ENCODE results near the gene OR9A2. TPM values are rescaled to one million over a fixed set of nuclear protein-coding genes. Genes with fewer than 3 reads are reported as not detected.

Gene OR9A2
- total RNA-seq, 1 experiment from 2014 or later = not detected

DNA sequence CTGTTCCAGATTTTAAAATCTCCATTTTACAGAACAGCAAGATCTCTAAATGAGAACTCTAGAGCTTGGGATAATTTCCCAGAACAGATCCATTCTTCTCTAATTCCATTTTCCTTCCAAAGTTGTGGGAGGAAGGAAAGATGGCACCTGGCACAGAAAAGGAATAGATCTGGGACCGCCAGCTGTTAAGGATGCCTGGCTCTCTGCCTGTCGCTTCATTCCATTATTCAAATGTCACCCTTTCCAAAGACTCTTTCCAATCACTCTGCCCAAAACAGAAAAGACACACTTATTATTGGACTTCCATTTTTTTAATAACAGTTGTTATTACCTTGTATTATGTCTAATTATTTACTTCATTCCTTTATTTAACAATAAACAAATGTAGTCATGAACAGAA is 751 bp upstream of the OR9A2 start:
- peaks cover 34% of the 10 kb centered on the region for H3K27me3 Mint-ChIP-seq (ENCODE audit: insufficient read depth, unreplicated experiment)
- no peak for DNase-seq (ENCODE audit: unreplicated experiment)
- intact Hi-C loops (cut with micrococcal nuclease) = no loop called here
- H3K9me3 Mint-ChIP-seq (ENCODE audit: unreplicated experiment) = no peaks in the 10 kb centered on the region
- no peak overlapping the region for H3K27ac Mint-ChIP-seq (ENCODE audit: low read depth, unreplicated experiment)
- TF ChIP-seq CTCF (IDR thresholded peaks at IDR 0.05; ENCODE audit: unreplicated experiment) = no peak
- H3K4me1 Mint-ChIP-seq (ENCODE audit: insufficient read depth, unreplicated experiment) = no peaks in the 10 kb centered on the region
- H3K4me3 Mint-ChIP-seq (ENCODE audit: unreplicated experiment) = no peak overlapping the region
- H3K36me3 Mint-ChIP-seq (ENCODE audit: insufficient read depth, unreplicated experiment) = no peaks in the 10 kb centered on the region
- CTCF ChIA-PET = interaction anchor here (0.6 to 2.2 kb wide), 2 partner anchors 188 to 457 kb away, joined by 3 to 6 read pairs; no protein-coding TSS in a partner anchor
- BruUV-seq (replicated peaks) = no TSS peak
- POLR2A ChIA-PET = interaction anchor here (0.7 to 1.4 kb wide), 3 partner anchors 9 to 26 kb away, joined by 3 read pairs; no protein-coding TSS in a partner anchor

GRCh38 chr7:143025371-143025770 is 1.6 kb downstream of the OR9A2 start:
- peaks cover 34% of the 10 kb centered on the region for H3K27me3 Mint-ChIP-seq (ENCODE audit: insufficient read depth, unreplicated experiment)
- intact Hi-C loops (cut with micrococcal nuclease) = no loop called here
- H3K4me1 Mint-ChIP-seq (ENCODE audit: insufficient read depth, unreplicated experiment) = no peaks in the 10 kb centered on the region
- no peak for DNase-seq (ENCODE audit: unreplicated experiment)
- no peak for TF ChIP-seq CTCF (IDR thresholded peaks at IDR 0.05; ENCODE audit: unreplicated experiment)
- no TSS peak for BruUV-seq (replicated peaks)
- H3K9me3 Mint-ChIP-seq (ENCODE audit: unreplicated experiment) = no peaks in the 10 kb centered on the region
- H3K36me3 Mint-ChIP-seq (ENCODE audit: insufficient read depth, unreplicated experiment) = no peaks in the 10 kb centered on the region
- POLR2A ChIA-PET = no interaction called here
- no peak overlapping the region for H3K27ac Mint-ChIP-seq (ENCODE audit: low read depth, unreplicated experiment)
- H3K4me3 Mint-ChIP-seq (ENCODE audit: unreplicated experiment) = no peak overlapping the region
- CTCF ChIA-PET = interaction anchor here (0.6 to 0.9 kb wide), 2 partner anchors 190 to 225 kb away, joined by 4 to 5 read pairs; no protein-coding TSS in a partner anchor

- no peaks in the 10 kb centered on the region for H3K4me1 Mint-ChIP-seq (ENCODE audit: insufficient read depth, unreplicated experiment)
- H3K36me3 Mint-ChIP-seq (ENCODE audit: insufficient read depth, unreplicated experiment) = no peaks in the 10 kb centered on the region
- no peak for TF ChIP-seq CTCF (IDR thresholded peaks at IDR 0.05; ENCODE audit: unreplicated experiment)
- POLR2A ChIA-PET = no interaction called here
- no TSS peak for BruUV-seq (replicated peaks)
- H3K27me3 Mint-ChIP-seq (ENCODE audit: insufficient read depth, unreplicated experiment) = peaks cover 47% of the 10 kb centered on the region
- H3K9me3 Mint-ChIP-seq (ENCODE audit: unreplicated experiment) = no peaks in the 10 kb centered on the region
- H3K4me3 Mint-ChIP-seq (ENCODE audit: unreplicated experiment) = no peak overlapping the region
- intact Hi-C loops (cut with micrococcal nuclease) = no loop called here
- no peak overlapping the region for H3K27ac Mint-ChIP-seq (ENCODE audit: low read depth, unreplicated experiment)
- CTCF ChIA-PET = interaction anchor here (1.0 to 1.2 kb wide), 2 partner anchors 19 to 192 kb away, joined by 3 to 4 read pairs; no protein-coding TSS in a partner anchor
- no peak for DNase-seq (ENCODE audit: unreplicated experiment)
Observed at GRCh38 chr7:143023047-143023446, 3.9 kb downstream of the OR9A2 start.

DNA sequence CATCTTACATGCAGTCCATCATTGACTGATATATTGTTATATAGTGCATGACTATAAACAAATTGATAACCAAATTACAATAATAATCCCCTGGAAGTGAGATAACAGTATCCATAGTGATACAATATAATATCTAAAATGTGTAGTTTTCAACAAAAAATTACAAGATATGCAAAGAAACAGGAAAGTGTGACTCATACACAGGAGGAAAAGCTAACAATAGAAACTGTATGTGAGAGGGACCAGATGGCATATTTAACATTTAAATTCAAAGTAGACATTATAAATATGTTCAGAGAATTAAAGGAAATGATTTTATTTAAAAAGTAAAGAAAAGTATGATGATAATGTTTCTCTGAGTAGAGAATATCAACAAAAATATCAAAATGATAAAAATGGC is 8.0 kb downstream of the OR9A2 start:
- TF ChIP-seq CTCF (IDR thresholded peaks at IDR 0.05; ENCODE audit: unreplicated experiment) = no peak
- no peak overlapping the region for H3K4me3 Mint-ChIP-seq (ENCODE audit: unreplicated experiment)
- BruUV-seq (replicated peaks) = no TSS peak
- H3K9me3 Mint-ChIP-seq (ENCODE audit: unreplicated experiment) = no peaks in the 10 kb centered on the region
- POLR2A ChIA-PET = interaction anchor here (1.5 kb wide), 1 partner anchor 9 kb away, joined by 3 read pairs; no protein-coding TSS in a partner anchor
- DNase-seq (ENCODE audit: unreplicated experiment) = no peak
- intact Hi-C loops (cut with micrococcal nuclease) = no loop called here
- peaks cover 3% of the 10 kb centered on the region for H3K4me1 Mint-ChIP-seq (ENCODE audit: insufficient read depth, unreplicated experiment)
- no peak overlapping the region for H3K27ac Mint-ChIP-seq (ENCODE audit: low read depth, unreplicated experiment)
- CTCF ChIA-PET = interaction anchor here (1.5 to 21.9 kb wide), 3 partner anchors 10 to 200 kb away, joined by 5 to 531 read pairs (median 7); partner anchors contain the start of gene TAS2R40
- peaks cover 44% of the 10 kb centered on the region for H3K27me3 Mint-ChIP-seq (ENCODE audit: insufficient read depth, unreplicated experiment)
- H3K36me3 Mint-ChIP-seq (ENCODE audit: insufficient read depth, unreplicated experiment) = no peaks in the 10 kb centered on the region
